Measurements from ENCODE around the gene LRRC61. TPM values are rescaled to one million over a fixed set of nuclear protein-coding genes. Genes with fewer than 3 reads are reported as not detected.
"Not testable (repeated sequence)": the region's sequence is repeated elsewhere in the genome, so short reads cannot be mapped to it uniquely, and the experiment has no call there.

Gene LRRC61
- total RNA-seq, 2 donors from 2014 or later: 0.77 to 27.0 TPM

- DNase-seq: no peak
- Mint-ChIP-seq H3K4me3 (no peak overlapping the region), H3K36me3 (ENCODE audit: low read depth) (no peaks in the 10 kb centered on the region), H3K9me3 (peaks cover 5% of the 10 kb centered on the region), H3K4me1 (peaks cover 17% of the 10 kb centered on the region), H3K27ac (peak overlapping the region; percentile 23), H3K27me3 (ENCODE audit: insufficient read depth) (peaks cover 9% of the 10 kb centered on the region)
- H3K36me3 ChIP-seq (ENCODE audit: control insufficient read depth, insufficient read depth, low read length): no peaks in the 10 kb centered on the region
- H3K9ac ChIP-seq (ENCODE audit: extremely low read depth, low read length, poor library complexity, severe bottlenecking): no peak overlapping the region
- H3K4me1 ChIP-seq (ENCODE audit: control insufficient read depth, insufficient read depth, low read length): no peaks in the 10 kb centered on the region
- WGBS, 2 experiments (ENCODE audit: insufficient coverage in 1 of 2, insufficient read length in 1 of 2): 61 to 88% methylated on average over 2 to 3 of the region's 3 CpGs
- no peak overlapping the region for H3K4me3 ChIP-seq (ENCODE audit: low read length)
- H3K27me3 ChIP-seq (ENCODE audit: control insufficient read depth, insufficient read depth, low read length, poor library complexity, severe bottlenecking): no peaks in the 10 kb centered on the region
- H3K27ac ChIP-seq (ENCODE audit: low read depth, low read length): no peak overlapping the region
- no peak for TF ChIP-seq CTCF (conservative IDR thresholded peaks at IDR 0.05)
- no peaks in the 10 kb centered on the region for H3K9me3 ChIP-seq (ENCODE audit: control insufficient read depth, low read length)
Measured at GRCh38 chr7:150313367-150313809, 9.8 kb upstream of the LRRC61 start.

DNA sequence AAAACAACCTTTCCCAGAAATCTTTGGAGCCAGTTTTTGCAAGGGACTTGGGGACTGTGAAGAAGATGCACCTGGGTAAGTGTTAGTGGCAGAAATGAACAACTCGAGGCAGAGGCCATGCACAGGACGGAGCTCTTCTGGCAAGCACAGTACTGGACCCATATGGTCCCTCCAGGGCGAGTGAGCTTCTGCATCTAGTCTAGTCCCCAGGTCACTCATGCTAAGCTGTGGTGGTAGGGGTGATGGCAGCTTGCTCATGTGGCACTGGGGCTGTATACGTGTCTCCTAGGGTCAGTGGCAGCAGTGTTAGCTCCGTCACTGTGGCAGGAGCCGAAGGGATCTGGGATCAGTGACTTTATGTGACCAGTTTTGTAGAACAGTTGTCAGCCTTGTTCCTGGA is 9.3 kb upstream of the LRRC61 start:
- no peaks in the 10 kb centered on the region for H3K36me3 Mint-ChIP-seq (ENCODE audit: low read depth)
- no peak overlapping the region for H3K9ac ChIP-seq (ENCODE audit: extremely low read depth, low read length, poor library complexity, severe bottlenecking)
- no peak for TF ChIP-seq CTCF (conservative IDR thresholded peaks at IDR 0.05)
- H3K4me3 Mint-ChIP-seq: no peak overlapping the region
- peaks cover 17% of the 10 kb centered on the region for H3K4me1 Mint-ChIP-seq
- DNase-seq: no peak
- no peak overlapping the region for H3K27ac Mint-ChIP-seq
- WGBS, 2 experiments (ENCODE audit: insufficient coverage in 1 of 2, insufficient read length in 1 of 2): 93 to 95% methylated on average over 3 to 6 of the region's 6 CpGs
- H3K27me3 ChIP-seq (ENCODE audit: control insufficient read depth, insufficient read depth, low read length, poor library complexity, severe bottlenecking): no peaks in the 10 kb centered on the region
- no peaks in the 10 kb centered on the region for H3K9me3 ChIP-seq (ENCODE audit: control insufficient read depth, low read length)
- peaks cover 4% of the 10 kb centered on the region for H3K27me3 Mint-ChIP-seq (ENCODE audit: insufficient read depth)
- no peak overlapping the region for H3K27ac ChIP-seq (ENCODE audit: low read depth, low read length)
- no peak overlapping the region for H3K4me3 ChIP-seq (ENCODE audit: low read length)
- peaks cover under 1% of the 10 kb centered on the region for H3K9me3 Mint-ChIP-seq
- no peaks in the 10 kb centered on the region for H3K4me1 ChIP-seq (ENCODE audit: control insufficient read depth, insufficient read depth, low read length)
- no peaks in the 10 kb centered on the region for H3K36me3 ChIP-seq (ENCODE audit: control insufficient read depth, insufficient read depth, low read length)

GRCh38 chr7:150314639-150315239 is 8.4 kb upstream of the LRRC61 start:
- no peak for DNase-seq
- no peaks in the 10 kb centered on the region for H3K9me3 Mint-ChIP-seq
- Histone ChIP-seq H3K27me3 (ENCODE audit: control insufficient read depth, insufficient read depth, low read length, poor library complexity, severe bottlenecking) (no peaks in the 10 kb centered on the region), H3K36me3 (ENCODE audit: control insufficient read depth, insufficient read depth, low read length) (no peaks in the 10 kb centered on the region), H3K9ac (ENCODE audit: extremely low read depth, low read length, poor library complexity, severe bottlenecking) (no peak overlapping the region), H3K9me3 (ENCODE audit: control insufficient read depth, low read length) (no peaks in the 10 kb centered on the region), H3K4me1 (ENCODE audit: control insufficient read depth, insufficient read depth, low read length) (no peaks in the 10 kb centered on the region), H3K4me3 (ENCODE audit: low read length) (no peak overlapping the region), H3K27ac (ENCODE audit: low read depth, low read length) (no peak overlapping the region)
- H3K4me1 Mint-ChIP-seq: peaks cover 17% of the 10 kb centered on the region
- no peaks in the 10 kb centered on the region for H3K36me3 Mint-ChIP-seq (ENCODE audit: low read depth)
- TF ChIP-seq CTCF (conservative IDR thresholded peaks at IDR 0.05): no peak
- H3K27me3 Mint-ChIP-seq (ENCODE audit: insufficient read depth): no peaks in the 10 kb centered on the region
- H3K4me3 Mint-ChIP-seq: no peak overlapping the region
- H3K27ac Mint-ChIP-seq: no peak overlapping the region
- WGBS, 2 experiments (ENCODE audit: insufficient coverage in 1 of 2, insufficient read length in 1 of 2): 96% methylated on average over 5 of the region's 5 CpGs; no CpG with 5 or more reads in 1 of the 2 experiments

- 93 to 96% methylated on average over 5 to 6 of the region's 6 CpGs for WGBS, 2 experiments (ENCODE audit: insufficient coverage in 1 of 2, insufficient read length in 1 of 2)
- H3K9me3 Mint-ChIP-seq; H3K9me3 ChIP-seq (ENCODE audit: control insufficient read depth, low read length); H3K4me1 ChIP-seq (ENCODE audit: control insufficient read depth, insufficient read depth, low read length); H3K27me3 ChIP-seq (ENCODE audit: control insufficient read depth, insufficient read depth, low read length, poor library complexity, severe bottlenecking); H3K36me3 Mint-ChIP-seq (ENCODE audit: low read depth); DNase-seq; H3K4me3 ChIP-seq (ENCODE audit: low read length); H3K4me3 Mint-ChIP-seq; H3K27ac Mint-ChIP-seq; H3K27ac ChIP-seq (ENCODE audit: low read depth, low read length); H3K9ac ChIP-seq (ENCODE audit: extremely low read depth, low read length, poor library complexity, severe bottlenecking); H3K27me3 Mint-ChIP-seq (ENCODE audit: insufficient read depth); H3K36me3 ChIP-seq (ENCODE audit: control insufficient read depth, insufficient read depth, low read length): not testable (repeated sequence)
- peaks cover 17% of the 10 kb centered on the region for H3K4me1 Mint-ChIP-seq
Measured at GRCh38 chr7:150316987-150317386, 6.2 kb upstream of the LRRC61 start.

Data from endodermal cell (in vitro differentiated cells).